H1 (cell line): ENCODE data around the gene TMC4. TPM values are rescaled to one million over a fixed set of nuclear protein-coding genes. Genes with fewer than 3 reads are reported as not detected.

Experiments
- CTCF ChIA-PET: fragments of 300-600 bp; sonication (Branson Sonifier 250); formaldehyde crosslinking; loops from one replicate; lab custom pipeline; 2021; ENCODE audit not compliant: partially characterized antibody; lab: Charles Lee
- POLR2A ChIA-PET: fragments of 300-600 bp; sonication (Branson Sonifier 250); formaldehyde crosslinking; loops from one replicate; lab custom pipeline; 2021; ENCODE audit warnings: inconsistent platforms; ENCODE audit not compliant: partially characterized antibody; lab: Charles Lee
- DNase-seq, 2 experiments: peaks; one replicate each; pipeline versions ENCODE4 v3.0.0 to v3.0.0-alpha.2; 2010 to 2022; ENCODE audit warnings: low spot score in 2 of 2, low read depth in 1 of 2, mixed read lengths in 1 of 2
- FAIRE-seq: peaks from 2 replicates; lab custom pipeline; 2011; peaks lifted over from hg19 to GRCh38; lab: Jason Lieb, UNC
- H2AFZ ChIP-seq: 2 replicates; pipeline ENCODE4 v1.8.1; 2012; ENCODE audit warnings: low read length, inconsistent platforms
- H2AK5ac ChIP-seq: 2 replicates; pipeline ENCODE4 v1.6.1; 2013; ENCODE audit warnings: low read depth, low read length
- H2BK120ac ChIP-seq: replicated peaks from 2 replicates; pipeline ENCODE3; 2013; ENCODE audit warnings: low read depth, low read length, inconsistent platforms
- H2BK12ac ChIP-seq: 2 replicates; pipeline ENCODE4 v1.6.1; 2013; ENCODE audit warnings: low read depth, low read length
- H2BK15ac ChIP-seq: 2 replicates; pipeline ENCODE4 v1.6.1; 2013; ENCODE audit warnings: low read length
- H2BK20ac ChIP-seq: 2 replicates; pipeline ENCODE4 v1.6.1; 2013; ENCODE audit warnings: low read length
- H2BK5ac ChIP-seq: 2 replicates; pipeline ENCODE4 v1.6.1; 2013; ENCODE audit warnings: low read depth, low read length
- H3K14ac ChIP-seq: 2 replicates; pipeline ENCODE4 v1.6.1; 2013; ENCODE audit warnings: inconsistent platforms; ENCODE audit not compliant: insufficient read length
- H3K18ac ChIP-seq: 2 replicates; pipeline ENCODE4 v1.6.1; 2013; ENCODE audit warnings: low read length; ENCODE audit errors: extremely low read depth
- H3K23ac ChIP-seq: 2 replicates; pipeline ENCODE4 v1.6.1; 2013; ENCODE audit warnings: inconsistent platforms; ENCODE audit not compliant: insufficient read length
- H3K23me2 ChIP-seq: 2 replicates; pipeline ENCODE4 v1.6.1; 2013; ENCODE audit warnings: low read depth, low read length
- H3K27ac ChIP-seq: 2 replicates; pipeline ENCODE4 v1.6.1; 2011; ENCODE audit warnings: low read depth, low read length, inconsistent platforms
- H3K27me3 ChIP-seq, 4 experiments: replicated peaks in 1 of 4; 1 replicate in 1 of 4; 2 replicates in 3 of 4; pipeline versions ENCODE4 v1.6.1 to v1.8.1; 2011 to 2013; ENCODE audit warnings: low read length in 3 of 4, mild to moderate bottlenecking in 3 of 4, inconsistent platforms in 2 of 4, mixed read lengths in 2 of 4, moderate library complexity in 1 of 4; ENCODE audit not compliant: control insufficient read depth in 3 of 4, insufficient read depth in 3 of 4; ENCODE audit errors: extremely low read depth in 1 of 4
- H3K36me3 ChIP-seq, 4 experiments: 2 replicates each; pipeline versions ENCODE4 v1.6.1 to v1.8.1; 2011 to 2013; ENCODE audit warnings: mild to moderate bottlenecking in 4 of 4, low read length in 3 of 4, moderate library complexity in 2 of 4, control low read depth in 1 of 4, inconsistent platforms in 1 of 4; ENCODE audit not compliant: insufficient read depth in 4 of 4, control insufficient read depth in 2 of 4
- H3K4ac ChIP-seq: replicated peaks from 2 replicates; pipeline ENCODE3; 2013; ENCODE audit warnings: low read length, low read depth, mixed read lengths, inconsistent platforms; ENCODE audit not compliant: insufficient read length
- H3K4me1 ChIP-seq, 4 experiments: replicated peaks in 1 of 4; 1 replicate in 1 of 4; 2 replicates in 3 of 4; pipeline versions ENCODE4 v1.6.1 to v1.8.1; 2011 to 2013; ENCODE audit warnings: low read length in 3 of 4, inconsistent platforms in 2 of 4, mixed read lengths in 1 of 4; ENCODE audit not compliant: insufficient read depth in 4 of 4, control insufficient read depth in 3 of 4
- H3K4me2 ChIP-seq, 2 experiments: 2 replicates each; pipeline versions ENCODE4 v1.6.1 to v1.8.1; 2011 to 2013; ENCODE audit warnings: low read depth in 2 of 2, low read length in 2 of 2, control low read depth in 1 of 2, inconsistent platforms in 1 of 2, mild to moderate bottlenecking in 1 of 2; ENCODE audit not compliant: insufficient read depth in 1 of 2
- H3K4me3 ChIP-seq, 4 experiments: fragments of 200-600, 300-600 bp in 1 of 4; sonication (generic), shearing (Covaris generic), sonication (Bioruptor Twin) in 1 of 4; 2 replicates each; pipeline versions ENCODE4 v1.5.1 to v1.8.1; 2011 to 2016; ENCODE audit warnings: low read length in 4 of 4, low read depth in 3 of 4, control low read depth in 2 of 4, inconsistent platforms in 2 of 4, mild to moderate bottlenecking in 2 of 4, mixed read lengths in 1 of 4, moderate library complexity in 1 of 4; ENCODE audit not compliant: insufficient read depth in 2 of 4; ENCODE audit errors: extremely low read depth in 1 of 4
- H3K56ac ChIP-seq: replicated peaks from 2 replicates; pipeline ENCODE3; 2013; ENCODE audit warnings: low read depth, mild to moderate bottlenecking, mixed read lengths, low read length, inconsistent platforms; ENCODE audit not compliant: insufficient read length
- H3K79me1 ChIP-seq: 2 replicates; pipeline ENCODE4 v1.6.1; 2013; ENCODE audit warnings: low read depth, low read length, control low read depth
- H3K79me2 ChIP-seq, 2 experiments: 2 replicates each; pipeline versions ENCODE4 v1.6.1 to v1.8.1; 2012 to 2013; ENCODE audit warnings: low read length in 2 of 2, mild to moderate bottlenecking in 2 of 2, inconsistent platforms in 1 of 2; ENCODE audit not compliant: insufficient read depth in 2 of 2, control insufficient read depth in 1 of 2
- H3K9ac ChIP-seq, 4 experiments: replicated peaks in 1 of 4; 1 replicate in 1 of 4; 2 replicates in 3 of 4; pipeline versions ENCODE4 v1.6.1 to v1.8.1; 2011 to 2013; ENCODE audit warnings: low read depth in 3 of 4, low read length in 3 of 4, control low read depth in 2 of 4, mild to moderate bottlenecking in 2 of 4, moderate library complexity in 2 of 4, inconsistent platforms in 1 of 4; ENCODE audit errors: extremely low read depth in 1 of 4
- H3K9me3 ChIP-seq, 2 experiments: 2 replicates each; pipeline versions ENCODE4 v1.6.1 to v1.8.1; 2012 to 2013; ENCODE audit warnings: mild to moderate bottlenecking in 2 of 2, moderate library complexity in 2 of 2, control low read depth in 1 of 2, inconsistent platforms in 1 of 2, low read depth in 1 of 2, low read length in 1 of 2, mixed read lengths in 1 of 2; ENCODE audit not compliant: insufficient read depth in 2 of 2
- H4K20me1 ChIP-seq, 2 experiments: replicated peaks in 1 of 2; 2 replicates each; pipeline versions ENCODE3 to v1.8.1; 2011 to 2013; ENCODE audit warnings: inconsistent platforms in 2 of 2, low read length in 2 of 2, mild to moderate bottlenecking in 1 of 2; ENCODE audit not compliant: insufficient read depth in 2 of 2, control insufficient read depth in 1 of 2
- H4K5ac ChIP-seq: 2 replicates; pipeline ENCODE4 v1.6.1; 2013; ENCODE audit warnings: low read length, low read depth, mixed read lengths, inconsistent platforms; ENCODE audit not compliant: insufficient read length
- H4K8ac ChIP-seq: 2 replicates; pipeline ENCODE4 v1.8.0; 2013; ENCODE audit warnings: mild to moderate bottlenecking, moderate library complexity, low read length, inconsistent platforms; ENCODE audit not compliant: insufficient read depth; ENCODE audit errors: extremely low read depth
- H4K91ac ChIP-seq: replicated peaks from 2 replicates; pipeline ENCODE3; 2013; ENCODE audit warnings: low read length, mixed read lengths, inconsistent platforms; ENCODE audit not compliant: insufficient read length
- CEBPB ChIP-seq: IDR thresholded peaks from 2 replicates; pipeline ENCODE4 v1.6.1; 2012; ENCODE audit warnings: low read depth, low read length
- EGR1 ChIP-seq: IDR thresholded peaks from 2 replicates; pipeline ENCODE4 v1.6.1; 2011; ENCODE audit warnings: low read depth, low read length, borderline replicate concordance
- HDAC6 ChIP-seq: IDR thresholded peaks from one replicate; pipeline ENCODE4 v1.7.1; 2012; ENCODE audit warnings: low read depth, mild to moderate bottlenecking, inconsistent platforms, low read length, moderate library complexity
- KDM1A ChIP-seq: fragments of 200-600, 300-600 bp; sonication (generic); IDR thresholded peaks from 2 replicates; pipeline ENCODE4 v1.7.1; 2016; ENCODE audit warnings: mild to moderate bottlenecking, low read length, borderline replicate concordance
- RXRA ChIP-seq: IDR thresholded peaks from 2 replicates; pipeline ENCODE4 v1.6.1; 2011; ENCODE audit warnings: low read depth, mild to moderate bottlenecking, low read length, moderate library complexity; ENCODE audit not compliant: insufficient read depth
- SP4 ChIP-seq: IDR thresholded peaks from 2 replicates; pipeline ENCODE4 v1.6.1; 2012; ENCODE audit warnings: low read length, inconsistent platforms
- YY1 ChIP-seq: IDR thresholded peaks from 2 replicates; pipeline ENCODE4 v1.6.1; 2011; ENCODE audit warnings: low read depth, mild to moderate bottlenecking, low read length
- WGBS, 2 experiments: shearing (Covaris generic) in 1 of 2; methylation state at CpG; one replicate each; pipeline versions ENCODE4 v1.1.6 to v1.1.7; 2013 to 2015; ENCODE audit warnings: low lambda C conversion rate in 2 of 2, mixed read lengths in 2 of 2, inconsistent platforms in 1 of 2, low coverage in 1 of 2, missing lambda C conversion rate in 1 of 2; ENCODE audit not compliant: insufficient replicate concordance in 2 of 2, insufficient coverage in 1 of 2, insufficient read length in 1 of 2; ENCODE audit errors: extremely low coverage in 1 of 2, missing lambda C conversion rate in 1 of 2; 5-methylcytosine and 5-hydroxymethylcytosine counted together
- polyA plus RNA-seq, 7 experiments: library from polyadenylated mRNA; depleted of rRNA in 3 of 7; stranded (reverse) in 5 of 7; unstranded in 2 of 7; fragments of >200 nt in 5 of 7; fragments of 200-250 nt in 2 of 7; gene quantifications; 1 replicate in 5 of 7; 2 replicates in 1 of 7; 4 replicates in 1 of 7; pipeline versions ENCODE4 v1.2.1 to v1.2.3, GENCODE V29; 2011 to 2013; ENCODE audit warnings: missing spikeins in 2 of 7, mixed read lengths in 2 of 7
- total RNA-seq: library from RNA; stranded (reverse); fragmentation: NEBNext Ultra II Directional; extraction: Animal tissue kit (Norgen Biotek cat#: 25700); gene quantifications from 2 replicates; pipeline ENCODE4 v1.2.1, GENCODE V29; 2021

TMC4 gene
- total and polyA plus RNA-seq, 2 of the 8 experiments (the other 6 are each of a cell fraction or from before 2014, with no cell fraction given) = 5.5 to 6.3 TPM

DNA sequence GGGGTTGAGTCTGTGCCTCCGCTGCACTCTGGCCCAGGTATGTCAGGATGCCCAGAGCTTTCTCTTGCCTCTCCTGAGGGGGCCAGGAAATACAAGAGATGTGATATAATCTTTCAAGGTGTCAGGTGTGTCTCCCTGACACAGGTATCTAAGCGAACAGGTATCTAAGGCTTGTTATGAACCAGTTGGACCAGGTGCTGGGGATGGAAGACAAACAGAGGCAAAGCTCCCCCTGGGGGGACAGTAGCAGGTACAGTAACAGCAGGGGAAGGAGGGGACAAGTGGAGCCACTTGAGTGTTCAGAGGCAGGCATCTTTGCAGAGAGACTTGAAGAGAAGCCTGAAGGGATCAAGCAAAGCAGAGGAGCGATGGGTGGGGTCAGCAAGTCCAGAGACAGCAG is 16.0 kb downstream of the TMC4 start:
- no peak overlapping the region for H3K18ac ChIP-seq
- no peak overlapping the region for H4K8ac ChIP-seq
- H3K79me2 ChIP-seq = no peaks in the 10 kb centered on the region
- H3K23ac ChIP-seq = no peak overlapping the region
- ChIA-PET CTCF (interaction anchor here (1.0 to 1.9 kb wide), 4 partner anchors 9 to 41 kb away, joined by 3 to 10 read pairs (median 5); no protein-coding TSS in a partner anchor), POLR2A (interaction anchor here (0.6 to 14.8 kb wide), 10 partner anchors 8 to 264 kb away, joined by 4 to 348 read pairs (median 6); partner anchors contain the start of genes CNOT3 and TMC4)
- no peak overlapping the region for H2BK12ac ChIP-seq
- peaks cover 13% of the 10 kb centered on the region for H3K23me2 ChIP-seq
- no peak for DNase-seq
- H4K5ac ChIP-seq = no peak overlapping the region
- no peaks in the 10 kb centered on the region for H3K9me3 ChIP-seq
- H2BK5ac ChIP-seq = no peak overlapping the region
- no peak overlapping the region for H3K9ac ChIP-seq
- H2BK120ac ChIP-seq = no peak overlapping the region
- no peak for FAIRE-seq
- H3K14ac ChIP-seq = no peak overlapping the region
- H4K20me1 ChIP-seq = peaks cover 7 to 17% of the 10 kb centered on the region in 2 experiments
- no peak overlapping the region for H3K4me2 ChIP-seq
- no peak overlapping the region for H2BK20ac ChIP-seq
- no peak overlapping the region for H3K4ac ChIP-seq
- H2BK15ac ChIP-seq = no peak overlapping the region
- no peak overlapping the region for H3K56ac ChIP-seq
- no peak for TF ChIP-seq KDM1A
- no peak for TF ChIP-seq EGR1
- no peak for TF ChIP-seq HDAC6
- TF ChIP-seq CEBPB = no peak
- TF ChIP-seq YY1 = no peak
- TF ChIP-seq SP4 = no peak
- TF ChIP-seq RXRA = no peak
- no peak overlapping the region for H2AFZ ChIP-seq
- H3K79me1 ChIP-seq = peaks cover 10% of the 10 kb centered on the region
- no peak overlapping the region for H2AK5ac ChIP-seq
- WGBS, 2 experiments = 89% methylated on average over 3 of the region's 3 CpGs; no CpG with 5 or more reads in 1 of the 2 experiments
- no peak overlapping the region for H3K27ac ChIP-seq
- H3K27me3 ChIP-seq = no peaks in the 10 kb centered on the region
- H3K4me3 ChIP-seq = no peak overlapping the region
- no peak overlapping the region for H4K91ac ChIP-seq
- peaks cover 0 to 19% (median 9%) of the 10 kb centered on the region in 4 experiments; a peak in 6 of 7 replicates for H3K4me1 ChIP-seq
- peaks cover 25 to 45% (median 39%) of the 10 kb centered on the region in 4 experiments for H3K36me3 ChIP-seq
